Endodermal cell (in vitro differentiated cells): Measurements from ENCODE around the gene EMD. TPM values are rescaled to one million over a fixed set of nuclear protein-coding genes. Genes with fewer than 3 reads are reported as not detected.

Experiments used
- DNase-seq: peaks from one replicate; pipeline ENCODE4 v3.0.0-alpha.2; 2017
- H3K27ac ChIP-seq: 2 replicates; pipeline ENCODE4 v1.5.1; 2013; ENCODE audit warnings: mild to moderate bottlenecking, low read depth, low read length, moderate library complexity
- H3K27me3 ChIP-seq: 2 replicates; pipeline ENCODE4 v1.6.1; 2013; ENCODE audit warnings: mild to moderate bottlenecking, low read length, moderate library complexity; ENCODE audit not compliant: insufficient read depth, control insufficient read depth, poor library complexity, severe bottlenecking
- H3K36me3 ChIP-seq: 2 replicates; pipeline ENCODE4 v1.7.0; 2013; ENCODE audit warnings: mild to moderate bottlenecking, low read length, moderate library complexity; ENCODE audit not compliant: control insufficient read depth, insufficient read depth
- H3K4me1 ChIP-seq: one replicate; pipeline ENCODE4 v1.7.0; 2013; ENCODE audit warnings: low read length; ENCODE audit not compliant: control insufficient read depth, insufficient read depth
- H3K4me3 ChIP-seq: 2 replicates; pipeline ENCODE4 v1.5.1; 2013; ENCODE audit warnings: mild to moderate bottlenecking, low read length, moderate library complexity
- H3K9ac ChIP-seq: 2 replicates; pipeline ENCODE4 v1.6.1; 2013; ENCODE audit warnings: mild to moderate bottlenecking, low read length, moderate library complexity; ENCODE audit not compliant: poor library complexity, severe bottlenecking; ENCODE audit errors: extremely low read depth
- H3K9me3 ChIP-seq: 2 replicates; pipeline ENCODE4 v1.6.1; 2013; ENCODE audit warnings: mild to moderate bottlenecking, low read length, moderate library complexity; ENCODE audit not compliant: control insufficient read depth
- H3K27ac Mint-ChIP-seq: 2 replicates; pipeline ENCODE4 v1.8.0; 2020; ENCODE audit warnings: mixed read lengths
- H3K27me3 Mint-ChIP-seq: 2 replicates; pipeline ENCODE4 v1.8.0; 2021; ENCODE audit warnings: mild to moderate bottlenecking, mixed read lengths; ENCODE audit not compliant: insufficient read depth
- H3K36me3 Mint-ChIP-seq: 2 replicates; pipeline ENCODE4 v1.8.0; 2020; ENCODE audit warnings: low read depth, mixed read lengths
- H3K4me1 Mint-ChIP-seq: 2 replicates; pipeline ENCODE4 v1.8.0; 2020; ENCODE audit warnings: mixed read lengths
- H3K4me3 Mint-ChIP-seq: 2 replicates; pipeline ENCODE4 v1.8.0; 2020; ENCODE audit warnings: mild to moderate bottlenecking, moderate library complexity, mixed read lengths
- H3K9me3 Mint-ChIP-seq: 2 replicates; pipeline ENCODE4 v1.8.0; 2020; ENCODE audit warnings: mild to moderate bottlenecking, mixed read lengths
- CTCF ChIP-seq: fragments of 200-600 bp; sonication (generic); conservative IDR thresholded peaks from 2 replicates; pipeline ENCODE4 v1.5.0; 2021; ENCODE audit warnings: antibody characterized with exemption, mild to moderate bottlenecking
- WGBS, 2 experiments: methylation state at CpG; one replicate each; pipeline versions ENCODE4 v1.1.5 to v1.1.7; 2013; ENCODE audit warnings: missing lambda C conversion rate in 2 of 2, mixed read lengths in 1 of 2; ENCODE audit not compliant: insufficient coverage in 1 of 2, insufficient read length in 1 of 2; 5-methylcytosine and 5-hydroxymethylcytosine counted together
- total RNA-seq, 2 donors: library from RNA; stranded (reverse); fragmentation: NEBNext Ultra II Directional in 1 of 2; extraction: Animal tissue kit (Norgen Biotek cat#: 25700) in 1 of 2; gene quantifications; 2 replicates in 1 of 2; 3 replicates in 1 of 2; pipeline ENCODE4 v1.2.1, GENCODE V29; 2021

Gene EMD
- total RNA-seq, 2 donors from 2014 or later, result 60.3 to 76.4 TPM

- no peaks in the 10 kb centered on the region for H3K27me3 ChIP-seq
- no peak overlapping the region for H3K4me3 Mint-ChIP-seq
- no peaks in the 10 kb centered on the region for H3K27me3 Mint-ChIP-seq
- H3K27ac ChIP-seq, result no peak overlapping the region
- H3K27ac Mint-ChIP-seq, result no peak overlapping the region
- peaks cover 56% of the 10 kb centered on the region for H3K36me3 ChIP-seq
- H3K36me3 Mint-ChIP-seq, result peaks cover 57% of the 10 kb centered on the region
- H3K9me3 Mint-ChIP-seq, result peaks cover 60% of the 10 kb centered on the region
- 97 to 100% methylated on average over 2 to 34 of the region's 34 CpGs for WGBS, 2 experiments
- no peak for TF ChIP-seq CTCF
- no peaks in the 10 kb centered on the region for H3K4me1 ChIP-seq
- no peak for DNase-seq
- no peaks in the 10 kb centered on the region for H3K9me3 ChIP-seq
- no peaks in the 10 kb centered on the region for H3K4me1 Mint-ChIP-seq
- no peak overlapping the region for H3K9ac ChIP-seq
- no peak overlapping the region for H3K4me3 ChIP-seq
Measured at GRCh38 chrX:154360155-154360713, 18.9 kb upstream of the EMD start.

- no peak overlapping the region for H3K9ac ChIP-seq
- H3K27me3 Mint-ChIP-seq, result no peaks in the 10 kb centered on the region
- no peak overlapping the region for H3K4me3 Mint-ChIP-seq
- H3K27ac Mint-ChIP-seq, result no peak overlapping the region
- TF ChIP-seq CTCF, result no peak
- 95 to 97% methylated on average over 14 to 30 of the region's 30 CpGs for WGBS, 2 experiments
- H3K36me3 Mint-ChIP-seq, result peaks cover 57% of the 10 kb centered on the region
- peaks cover 60% of the 10 kb centered on the region for H3K9me3 Mint-ChIP-seq
- H3K4me1 Mint-ChIP-seq, result no peaks in the 10 kb centered on the region
- H3K36me3 ChIP-seq, result peaks cover 69% of the 10 kb centered on the region
- no peaks in the 10 kb centered on the region for H3K4me1 ChIP-seq
- DNase-seq, result no peak
- H3K4me3 ChIP-seq, result no peak overlapping the region
- H3K27me3 ChIP-seq, result no peaks in the 10 kb centered on the region
- no peak overlapping the region for H3K27ac ChIP-seq
- no peaks in the 10 kb centered on the region for H3K9me3 ChIP-seq
Measured at GRCh38 chrX:154362085-154362742, 16.9 kb upstream of the EMD start.

- no peak overlapping the region for H3K9ac ChIP-seq
- H3K4me1 Mint-ChIP-seq, result no peaks in the 10 kb centered on the region
- H3K27ac Mint-ChIP-seq, result no peak overlapping the region
- no peak overlapping the region for H3K4me3 ChIP-seq
- no peak for DNase-seq
- peaks cover 56% of the 10 kb centered on the region for H3K9me3 Mint-ChIP-seq
- H3K4me1 ChIP-seq, result no peaks in the 10 kb centered on the region
- no peaks in the 10 kb centered on the region for H3K27me3 ChIP-seq
- no peak for TF ChIP-seq CTCF
- no peak overlapping the region for H3K4me3 Mint-ChIP-seq
- no peak overlapping the region for H3K27ac ChIP-seq
- no peaks in the 10 kb centered on the region for H3K9me3 ChIP-seq
- 96 to 100% methylated on average over 6 to 20 of the region's 20 CpGs for WGBS, 2 experiments
- H3K27me3 Mint-ChIP-seq, result no peaks in the 10 kb centered on the region
- H3K36me3 ChIP-seq, result peaks cover 70% of the 10 kb centered on the region
- peaks cover 48% of the 10 kb centered on the region for H3K36me3 Mint-ChIP-seq
Measured at GRCh38 chrX:154363706-154364439, 15.2 kb upstream of the EMD start.
